IMR-90 (cell line): ENCODE results near the gene YAE1. TPM values are rescaled to one million over a fixed set of nuclear protein-coding genes. Genes with fewer than 3 reads are reported as not detected.

Source experiments
- ATAC-seq: fragments of 200-7000 bp; cut with Tn5 transposase; 2 replicates; pipeline ENCODE4 v1.9.1; 2020; ENCODE audit warnings: low read depth, mild to moderate bottlenecking, moderate library complexity
- BruUV-seq: library from RNA; stranded (reverse); fragments of 400-500 nt; replicated peaks from 2 replicates; lab custom pipeline; 2021; lab: Mats Ljungman, UMichigan
- CTCF ChIA-PET: fragments of 300-600 bp; formaldehyde crosslinking; extraction: SDS; loops from one replicate; lab custom pipeline; 2021; ENCODE audit warnings: antibody characterized with exemption; lab: Yijun Ruan, JAX
- POLR2A ChIA-PET: fragments of 300-600 bp; sonication (Branson Sonifier 250); formaldehyde crosslinking; loops from one replicate; lab custom pipeline; 2022; ENCODE audit warnings: antibody characterized with exemption; ENCODE audit not compliant: unreplicated experiment; lab: Charles Lee
- DNase-seq: peaks from one replicate; pipeline ENCODE4 v3.0.0; 2013
- H2AFZ ChIP-seq: replicated peaks from 2 replicates; pipeline ENCODE3; 2013; ENCODE audit warnings: low read length, mild to moderate bottlenecking; ENCODE audit not compliant: poor library complexity
- H2AK5ac ChIP-seq: 2 replicates; pipeline ENCODE4 v1.6.1; 2013; ENCODE audit warnings: low read depth, low read length, inconsistent platforms
- H2AK9ac ChIP-seq: replicated peaks from 2 replicates; pipeline ENCODE3; 2013; ENCODE audit warnings: mild to moderate bottlenecking, low read depth, low read length, moderate library complexity; ENCODE audit not compliant: poor library complexity
- H2BK120ac ChIP-seq: 2 replicates; pipeline ENCODE4 v1.6.1; 2013; ENCODE audit warnings: low read depth, low read length, inconsistent platforms
- H2BK15ac ChIP-seq: 3 replicates; pipeline ENCODE4 v1.6.1; 2013; ENCODE audit warnings: low read depth, low read length, inconsistent platforms
- H2BK20ac ChIP-seq: 2 replicates; pipeline ENCODE4 v1.6.1; 2013; ENCODE audit warnings: low read depth, mild to moderate bottlenecking, inconsistent platforms, low read length, moderate library complexity
- H2BK5ac ChIP-seq: 2 replicates; pipeline ENCODE4 v1.6.1; 2013; ENCODE audit warnings: mild to moderate bottlenecking, low read depth, low read length, inconsistent platforms; ENCODE audit not compliant: poor library complexity, severe bottlenecking
- H3K14ac ChIP-seq: replicated peaks from 2 replicates; pipeline ENCODE4 v1.6.1; 2013; ENCODE audit warnings: low read depth, low read length, inconsistent platforms
- H3K18ac ChIP-seq: 2 replicates; pipeline ENCODE4 v1.6.1; 2013; ENCODE audit warnings: low read depth, low read length, control low read depth
- H3K23ac ChIP-seq: 2 replicates; pipeline ENCODE4 v1.6.1; 2013; ENCODE audit warnings: low read depth, low read length, inconsistent platforms
- H3K27ac ChIP-seq: 2 replicates; pipeline ENCODE4 v1.5.1; 2013; ENCODE audit warnings: mild to moderate bottlenecking, control low read depth, low read length; ENCODE audit not compliant: insufficient read depth
- H3K27me3 ChIP-seq: 2 replicates; pipeline ENCODE4 v1.6.1; 2013; ENCODE audit warnings: low read length; ENCODE audit not compliant: control insufficient read depth, insufficient read depth
- H3K36me3 ChIP-seq: 2 replicates; pipeline ENCODE4 v1.6.1; 2013; ENCODE audit warnings: low read length, mixed read lengths; ENCODE audit not compliant: control insufficient read depth, insufficient read depth
- H3K4ac ChIP-seq: 2 replicates; pipeline ENCODE4 v1.6.1; 2013; ENCODE audit warnings: low read depth, low read length, inconsistent platforms
- H3K4me1 ChIP-seq: 2 replicates; pipeline ENCODE4 v1.6.1; 2013; ENCODE audit warnings: low read length, mixed read lengths; ENCODE audit not compliant: control insufficient read depth, insufficient read depth
- H3K4me2 ChIP-seq: 2 replicates; pipeline ENCODE4 v1.6.1; 2013; ENCODE audit warnings: low read depth, mild to moderate bottlenecking, control low read depth, low read length, moderate library complexity
- H3K4me3 ChIP-seq: 2 replicates; pipeline ENCODE4 v1.5.1; 2013; ENCODE audit warnings: low read depth, mild to moderate bottlenecking, control low read depth, low read length, moderate library complexity; ENCODE audit not compliant: insufficient read depth
- H3K56ac ChIP-seq: 2 replicates; pipeline ENCODE4 v1.6.1; 2013; ENCODE audit warnings: low read length, inconsistent platforms; ENCODE audit not compliant: insufficient read depth; ENCODE audit errors: extremely low read depth
- H3K79me1 ChIP-seq, 2 experiments: 2 replicates each; pipeline ENCODE4 v1.6.1; 2013; ENCODE audit warnings: low read length in 2 of 2, inconsistent platforms in 1 of 2, low read depth in 1 of 2
- H3K9ac ChIP-seq: 2 replicates; pipeline ENCODE4 v1.6.1; 2013; ENCODE audit warnings: low read depth, low read length, control low read depth
- H3K9me1 ChIP-seq: 2 replicates; pipeline ENCODE4 v1.6.1; 2013; ENCODE audit warnings: low read length, inconsistent platforms; ENCODE audit not compliant: insufficient read depth
- H3K9me3 ChIP-seq: 2 replicates; pipeline ENCODE4 v1.6.1; 2013; ENCODE audit warnings: low read length; ENCODE audit not compliant: control insufficient read depth, insufficient read depth
- H4K20me1 ChIP-seq: 2 replicates; pipeline ENCODE4 v1.6.1; 2013; ENCODE audit warnings: low read length, inconsistent platforms; ENCODE audit not compliant: insufficient read depth
- H4K5ac ChIP-seq: 2 replicates; pipeline ENCODE4 v1.6.1; 2013; ENCODE audit warnings: mild to moderate bottlenecking, low read depth, low read length, control low read depth
- H4K8ac ChIP-seq, 2 experiments: 2 replicates each; pipeline ENCODE4 v1.6.1; 2013; ENCODE audit warnings: low read depth in 2 of 2, low read length in 2 of 2, control low read depth in 1 of 2, inconsistent platforms in 1 of 2
- H4K91ac ChIP-seq: 2 replicates; pipeline ENCODE4 v1.6.1; 2013; ENCODE audit warnings: low read depth, low read length, inconsistent platforms; ENCODE audit not compliant: insufficient read depth
- CEBPB ChIP-seq: IDR thresholded peaks from 2 replicates; pipeline ENCODE4 v1.6.1; 2012; ENCODE audit warnings: low read depth, low read length, improper control_type of control experiment
- CHD1 ChIP-seq: IDR thresholded peaks from 2 replicates; pipeline ENCODE4 v1.6.1; 2012; ENCODE audit warnings: low read depth, low read length, improper control_type of control experiment
- FOS ChIP-seq: fragments of 150-350 bp; IDR thresholded peaks from 2 replicates; pipeline ENCODE4 v1.6.1; 2016; ENCODE audit warnings: low read depth, low read length
- MAFK ChIP-seq: IDR thresholded peaks from 2 replicates; pipeline ENCODE4 v1.6.1; 2012; ENCODE audit warnings: low read depth, low read length, improper control_type of control experiment
- MAZ ChIP-seq: IDR thresholded peaks from 2 replicates; pipeline ENCODE4 v1.6.1; 2012; ENCODE audit warnings: low read depth, mild to moderate bottlenecking, low read length, improper control_type of control experiment, moderate library complexity, borderline replicate concordance
- MXI1 ChIP-seq: IDR thresholded peaks from 2 replicates; pipeline ENCODE4 v1.6.1; 2012; ENCODE audit warnings: low read depth, mild to moderate bottlenecking, low read length, moderate library complexity, borderline replicate concordance
- RAD21 ChIP-seq: IDR thresholded peaks from 2 replicates; pipeline ENCODE4 v1.6.1; 2012; ENCODE audit warnings: low read length, improper control_type of control experiment
- RCOR1 ChIP-seq: IDR thresholded peaks from 2 replicates; pipeline ENCODE4 v1.6.1; 2012; ENCODE audit warnings: mild to moderate bottlenecking, low read length, improper control_type of control experiment; ENCODE audit not compliant: insufficient replicate concordance
- RFX5 ChIP-seq: IDR thresholded peaks from 2 replicates; pipeline ENCODE4 v1.8.0; 2012; ENCODE audit warnings: low read depth, mild to moderate bottlenecking, low read length, moderate library complexity
- dilution Hi-C: fragments of 300-500 bp; cut with HindIII; formaldehyde crosslinking; loops from one replicate; pipeline ENCODE4 v1.14.3; 2018; ENCODE audit warnings: low sequenced_read_pairs; ENCODE audit not compliant: unreplicated experiment
- in situ Hi-C: fragments of 300-500 bp; cut with MboI; formaldehyde crosslinking; loops from 3 replicates; pipeline ENCODE4 v1.14.3; 2019; ENCODE audit warnings: low sequenced_read_pairs, inconsistent platforms, mixed read lengths
- intact Hi-C: fragments of 100-400 bp; cut with micrococcal nuclease; formaldehyde crosslinking; loops from 2 replicates; pipeline ENCODE4 v1.10.0; 2022
- polyA plus RNA-seq, 3 experiments: library from polyadenylated mRNA; depleted of rRNA; stranded (reverse); fragments of >200 nt; gene quantifications; 2 replicates each; pipeline ENCODE4 v1.2.3, GENCODE V29; 2012; ENCODE audit warnings: low replicate concordance in 1 of 3
- total RNA-seq: library from RNA; depleted of rRNA; stranded (reverse); fragments of >200 nt; gene quantifications from 2 replicates; pipeline ENCODE4 v1.2.3, GENCODE V29; 2012
- TF ChIP-seq, protein P1 (sequence below): fragments of 150-350 bp; IDR thresholded peaks from 2 replicates; pipeline ENCODE4 v1.6.1; 2017; ENCODE audit warnings: mild to moderate bottlenecking, antibody characterized with exemption, low read length, low read depth
- TF ChIP-seq, protein P2 (sequence below): conservative IDR thresholded peaks from 2 replicates; pipeline ENCODE4 v1.5.1; 2012; ENCODE audit warnings: mild to moderate bottlenecking, low read depth, low read length, improper control_type of control experiment

The YAE1 gene
- total and polyA plus RNA-seq, 2 of the 4 experiments (the other 2 are of a cell fraction): 28.6 to 36.7 TPM

DNA sequence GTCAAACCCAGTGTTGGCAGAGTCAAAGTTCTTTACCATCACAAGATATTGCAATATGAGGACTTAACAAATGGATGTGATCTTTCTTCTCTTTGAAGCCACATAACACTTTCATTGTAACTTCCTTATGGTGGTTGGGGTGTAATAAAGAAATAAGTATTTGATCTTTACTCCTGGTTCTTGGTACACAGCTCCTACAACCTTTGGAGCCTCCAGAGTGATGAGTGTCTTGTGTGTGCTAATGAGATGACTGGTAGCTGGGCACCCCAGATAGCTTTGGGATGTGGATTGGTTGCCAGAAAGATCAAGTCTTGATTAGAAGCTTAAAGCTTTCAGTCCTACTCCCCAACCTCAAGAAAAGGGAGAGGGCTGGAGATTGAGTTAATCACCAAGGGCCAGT lies 31.1 kb upstream of the YAE1 start:
- Histone ChIP-seq H4K91ac (no peak overlapping the region), H2BK120ac (no peak overlapping the region), H4K8ac (no peak overlapping the region), H3K23ac (no peak overlapping the region), H3K36me3 (no peaks in the 10 kb centered on the region), H2BK20ac (no peak overlapping the region), H3K4ac (no peak overlapping the region), H2AFZ (no peak overlapping the region), H3K14ac (no peak overlapping the region), H3K4me1 (no peaks in the 10 kb centered on the region), H4K20me1 (no peaks in the 10 kb centered on the region), H3K9me1 (no peaks in the 10 kb centered on the region), H3K79me1 (no peaks in the 10 kb centered on the region), H2BK5ac (no peak overlapping the region), H3K4me2 (no peak overlapping the region), H4K5ac (no peak overlapping the region), H3K18ac (no peak overlapping the region), H3K27me3 (peaks cover 5% of the 10 kb centered on the region), H3K56ac (no peak overlapping the region), H3K27ac (no peak overlapping the region), H2AK9ac (no peak overlapping the region), H2BK15ac (no peak overlapping the region), H3K9ac (no peak overlapping the region), H2AK5ac (no peak overlapping the region), H3K4me3 (no peak overlapping the region), H3K9me3 (no peaks in the 10 kb centered on the region)
- dilution Hi-C loops (no loop called here), in situ Hi-C loops (no loop called here), intact Hi-C loops (no loop called here)
- no TSS peak for BruUV-seq
- ChIA-PET CTCF (no interaction called here), POLR2A (no interaction called here)
- ATAC-seq (no peak), DNase-seq (no peak)
- TF ChIP-seq, protein P1, sequence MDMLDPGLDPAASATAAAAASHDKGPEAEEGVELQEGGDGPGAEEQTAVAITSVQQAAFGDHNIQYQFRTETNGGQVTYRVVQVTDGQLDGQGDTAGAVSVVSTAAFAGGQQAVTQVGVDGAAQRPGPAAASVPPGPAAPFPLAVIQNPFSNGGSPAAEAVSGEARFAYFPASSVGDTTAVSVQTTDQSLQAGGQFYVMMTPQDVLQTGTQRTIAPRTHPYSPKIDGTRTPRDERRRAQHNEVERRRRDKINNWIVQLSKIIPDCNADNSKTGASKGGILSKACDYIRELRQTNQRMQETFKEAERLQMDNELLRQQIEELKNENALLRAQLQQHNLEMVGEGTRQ: no peak
- TF ChIP-seq MAZ (no peak), FOS (no peak), CHD1 (no peak), RAD21 (no peak), RCOR1 (no peak), CEBPB (no peak), MXI1 (no peak), MAFK (no peak), RFX5 (no peak)
- TF ChIP-seq, protein P2, sequence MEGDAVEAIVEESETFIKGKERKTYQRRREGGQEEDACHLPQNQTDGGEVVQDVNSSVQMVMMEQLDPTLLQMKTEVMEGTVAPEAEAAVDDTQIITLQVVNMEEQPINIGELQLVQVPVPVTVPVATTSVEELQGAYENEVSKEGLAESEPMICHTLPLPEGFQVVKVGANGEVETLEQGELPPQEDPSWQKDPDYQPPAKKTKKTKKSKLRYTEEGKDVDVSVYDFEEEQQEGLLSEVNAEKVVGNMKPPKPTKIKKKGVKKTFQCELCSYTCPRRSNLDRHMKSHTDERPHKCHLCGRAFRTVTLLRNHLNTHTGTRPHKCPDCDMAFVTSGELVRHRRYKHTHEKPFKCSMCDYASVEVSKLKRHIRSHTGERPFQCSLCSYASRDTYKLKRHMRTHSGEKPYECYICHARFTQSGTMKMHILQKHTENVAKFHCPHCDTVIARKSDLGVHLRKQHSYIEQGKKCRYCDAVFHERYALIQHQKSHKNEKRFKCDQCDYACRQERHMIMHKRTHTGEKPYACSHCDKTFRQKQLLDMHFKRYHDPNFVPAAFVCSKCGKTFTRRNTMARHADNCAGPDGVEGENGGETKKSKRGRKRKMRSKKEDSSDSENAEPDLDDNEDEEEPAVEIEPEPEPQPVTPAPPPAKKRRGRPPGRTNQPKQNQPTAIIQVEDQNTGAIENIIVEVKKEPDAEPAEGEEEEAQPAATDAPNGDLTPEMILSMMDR: no peak
